PFSK-1 (cell line): ENCODE results near the gene NPAS1.
A peak's percentile ranks its signal among the peaks of the same experiment; 100 is the strongest.

Source experiments
- FOXP2 ChIP-seq: optimal IDR thresholded peaks from 2 replicates; pipeline ENCODE3; 2011; ENCODE audit warnings: borderline replicate concordance, control low read depth, inconsistent platforms; ENCODE audit not compliant: insufficient read depth; ENCODE audit errors: extremely low read length, extremely low read depth
- POLR2AphosphoS5 ChIP-seq: IDR thresholded peaks from 2 replicates; pipeline ENCODE4 v1.6.1; 2012; ENCODE audit warnings: low read depth, mild to moderate bottlenecking, control low read depth, low read length, moderate library complexity
- REST ChIP-seq, 2 experiments: IDR thresholded peaks; 2 replicates each; pipeline versions ENCODE4 v1.6.1 to v1.8.0; 2011 to 2012; ENCODE audit warnings: low read depth in 2 of 2, low read length in 2 of 2, control low read depth in 1 of 2, inconsistent platforms in 1 of 2, mild to moderate bottlenecking in 1 of 2, moderate library complexity in 1 of 2; ENCODE audit not compliant: insufficient read depth in 1 of 2
- SIN3A ChIP-seq: IDR thresholded peaks from 2 replicates; pipeline ENCODE4 v1.6.1; 2012; ENCODE audit warnings: mild to moderate bottlenecking, low read length, moderate library complexity, borderline replicate concordance; ENCODE audit not compliant: insufficient read depth
- TAF1 ChIP-seq: IDR thresholded peaks from 2 replicates; pipeline ENCODE4 v1.6.1; 2012; ENCODE audit warnings: low read length, control low read depth, borderline replicate concordance; ENCODE audit not compliant: insufficient read depth

NPAS1 gene

DNA sequence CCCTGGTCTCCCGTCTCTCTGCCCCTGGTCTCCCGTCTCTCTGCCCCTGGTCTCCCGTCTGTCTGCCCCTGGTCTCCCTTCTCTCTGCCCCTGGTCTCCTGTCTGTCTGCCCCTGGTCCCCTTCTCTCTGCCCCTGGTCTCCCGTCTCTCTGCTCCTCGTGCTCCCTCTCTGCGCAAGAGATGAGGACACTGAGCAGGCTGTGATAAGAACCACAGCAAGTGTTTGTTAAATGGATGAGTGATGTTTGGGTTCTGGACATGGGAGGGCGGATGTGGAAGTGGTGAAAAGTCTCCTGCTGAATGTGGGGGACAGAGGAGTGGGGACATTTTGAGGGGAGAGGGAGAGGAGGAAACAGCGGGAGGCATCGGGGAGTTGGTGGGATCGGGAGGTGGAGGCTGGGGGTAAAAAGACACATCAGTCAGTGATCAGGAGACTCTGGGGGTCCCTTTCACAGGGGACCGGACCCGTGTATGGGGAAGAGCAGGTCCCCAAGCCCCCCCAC, 8.0 kb downstream of the NPAS1 start:
- no peak for TF ChIP-seq REST (IDR thresholded peaks at IDR 0.05; ENCODE audit: insufficient read depth in 1 of 2, low read depth in 2 of 2, low read length in 2 of 2)
- no peak for TF ChIP-seq SIN3A
- TF ChIP-seq POLR2AphosphoS5, result no peak
- TF ChIP-seq FOXP2, result no peak
- no peak for TF ChIP-seq TAF1

DNA sequence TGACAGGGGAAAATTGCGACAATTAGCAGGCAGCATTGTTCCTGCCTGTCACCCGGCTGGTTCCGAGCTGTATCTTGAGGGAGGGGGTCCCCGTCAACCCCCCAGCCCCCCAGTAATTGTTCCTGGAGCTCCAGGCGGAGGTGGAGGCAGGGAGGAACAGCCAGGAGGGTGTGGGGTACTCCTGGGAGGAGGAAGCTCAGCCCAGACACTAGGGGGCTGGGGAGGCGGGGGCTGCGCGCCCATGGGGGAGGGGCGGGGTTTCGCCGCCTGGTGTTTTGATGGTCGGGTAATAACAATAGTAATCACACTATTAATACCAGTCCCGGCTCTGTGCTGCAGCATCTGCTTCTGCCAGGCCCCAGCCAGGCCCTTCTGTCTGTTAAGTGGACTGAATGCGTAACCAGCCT, 8.6 kb downstream of the NPAS1 start:
- no peak for TF ChIP-seq POLR2AphosphoS5
- TF ChIP-seq REST (IDR thresholded peaks at IDR 0.05; ENCODE audit: insufficient read depth in 1 of 2, low read depth in 2 of 2, low read length in 2 of 2), result no peak
- TF ChIP-seq SIN3A, result no peak
- no peak for TF ChIP-seq FOXP2
- no peak for TF ChIP-seq TAF1

DNA sequence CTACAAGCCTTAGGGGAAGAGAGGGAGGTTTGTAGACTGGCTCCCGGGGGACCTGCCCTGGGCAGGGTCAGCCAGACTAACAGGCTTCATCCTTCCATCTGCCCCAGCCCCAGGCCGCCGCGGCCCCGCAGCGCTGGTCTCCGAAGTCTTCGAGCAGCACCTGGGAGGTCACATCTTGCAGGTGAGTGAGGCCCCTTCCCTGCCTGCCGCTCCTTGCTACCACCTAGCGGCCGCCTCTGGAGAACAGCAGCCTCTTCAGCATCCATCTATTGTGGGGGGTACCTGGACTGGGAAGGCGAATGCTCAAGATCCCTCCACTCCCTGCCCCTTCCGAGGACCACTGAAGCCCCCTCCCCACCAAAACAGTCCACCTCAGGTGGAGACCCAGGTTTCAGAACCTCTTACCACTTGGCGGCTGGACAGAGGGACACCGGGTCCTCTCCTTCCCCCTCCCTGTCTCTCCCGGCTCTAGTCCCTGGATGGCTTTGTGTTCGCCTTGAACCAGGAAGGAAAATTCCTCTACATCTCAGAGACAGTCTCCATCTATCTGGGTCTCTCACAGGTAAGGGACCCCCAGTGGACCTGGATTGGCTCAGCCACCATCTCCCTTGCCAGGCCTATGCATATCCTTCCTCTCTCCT, 12.7 kb downstream of the NPAS1 start:
- TF ChIP-seq FOXP2 (no peak), SIN3A (no peak), TAF1 (no peak), REST (IDR thresholded peaks at IDR 0.05; ENCODE audit: insufficient read depth in 1 of 2, low read depth in 2 of 2, low read length in 2 of 2) (no peak), POLR2AphosphoS5 (no peak)

- TF ChIP-seq POLR2AphosphoS5, result no peak
- TF ChIP-seq FOXP2, result peak; percentile 75
Observed at GRCh38 chr19:47035127-47036096, 15.8 kb downstream of the NPAS1 start.

DNA sequence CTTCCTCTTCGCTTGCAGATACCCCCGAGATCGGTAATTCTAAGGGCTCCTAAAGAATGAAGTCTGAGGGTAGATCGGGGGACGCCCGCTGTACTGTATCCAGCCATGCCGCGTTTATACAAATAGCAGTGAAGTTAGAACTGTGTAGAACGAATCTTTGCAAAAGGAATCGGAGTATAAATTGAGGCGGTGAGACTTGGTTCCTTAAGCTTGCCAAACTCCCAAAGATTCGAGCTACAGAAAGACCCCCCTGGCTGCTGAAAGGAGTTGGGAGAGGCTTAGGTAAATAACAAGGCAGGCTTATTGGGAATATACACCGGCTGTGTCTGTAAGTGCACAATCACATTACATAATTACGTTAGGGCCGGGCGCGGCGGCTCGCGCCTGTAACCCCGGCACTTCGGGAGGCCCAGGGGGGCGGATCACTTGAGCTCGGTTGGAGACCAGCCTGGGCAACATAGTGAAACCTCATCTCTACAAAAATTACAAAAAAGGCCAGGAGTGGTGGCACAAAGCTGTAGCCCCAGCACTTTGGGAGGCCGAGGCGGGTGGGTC, 16.5 kb downstream of the NPAS1 start:
- no peak for TF ChIP-seq REST (IDR thresholded peaks at IDR 0.05; ENCODE audit: insufficient read depth in 1 of 2, low read depth in 2 of 2, low read length in 2 of 2)
- TF ChIP-seq SIN3A, result 0 out of 2 replicates have a peak, but pooled peaks have one; percentile 26
